GM12873 (cell line): ENCODE results near the gene ITGA1.

ENCODE experiments used
- TF ChIP-seq, protein P1 (sequence below): IDR thresholded peaks from 2 replicates; pipeline ENCODE4 v1.5.1; 2012; ENCODE audit warnings: low read depth, mild to moderate bottlenecking, moderate library complexity, low read length, control low read depth; ENCODE audit not compliant: insufficient read depth; ENCODE audit errors: missing control alignments

Gene ITGA1

DNA sequence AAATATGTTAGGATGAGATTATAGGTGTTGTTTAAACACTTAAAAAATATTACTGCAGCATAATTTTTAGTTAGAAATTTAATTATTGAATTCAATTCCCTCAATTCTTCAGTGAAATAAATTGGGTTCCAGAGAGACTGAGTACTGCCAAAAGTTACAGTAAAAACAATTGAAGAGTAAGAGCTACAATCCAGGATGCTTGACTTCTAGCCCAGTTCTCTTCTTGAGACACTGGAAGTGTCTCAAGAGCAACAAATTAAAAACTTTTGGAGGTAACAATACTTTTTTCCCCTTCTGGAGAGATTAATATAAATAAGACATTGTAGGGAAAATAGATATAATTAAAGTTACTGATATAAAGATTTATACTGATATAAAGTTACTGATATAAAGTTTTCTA lies 8.3 kb downstream of the ITGA1 start:
- TF ChIP-seq, protein P1, sequence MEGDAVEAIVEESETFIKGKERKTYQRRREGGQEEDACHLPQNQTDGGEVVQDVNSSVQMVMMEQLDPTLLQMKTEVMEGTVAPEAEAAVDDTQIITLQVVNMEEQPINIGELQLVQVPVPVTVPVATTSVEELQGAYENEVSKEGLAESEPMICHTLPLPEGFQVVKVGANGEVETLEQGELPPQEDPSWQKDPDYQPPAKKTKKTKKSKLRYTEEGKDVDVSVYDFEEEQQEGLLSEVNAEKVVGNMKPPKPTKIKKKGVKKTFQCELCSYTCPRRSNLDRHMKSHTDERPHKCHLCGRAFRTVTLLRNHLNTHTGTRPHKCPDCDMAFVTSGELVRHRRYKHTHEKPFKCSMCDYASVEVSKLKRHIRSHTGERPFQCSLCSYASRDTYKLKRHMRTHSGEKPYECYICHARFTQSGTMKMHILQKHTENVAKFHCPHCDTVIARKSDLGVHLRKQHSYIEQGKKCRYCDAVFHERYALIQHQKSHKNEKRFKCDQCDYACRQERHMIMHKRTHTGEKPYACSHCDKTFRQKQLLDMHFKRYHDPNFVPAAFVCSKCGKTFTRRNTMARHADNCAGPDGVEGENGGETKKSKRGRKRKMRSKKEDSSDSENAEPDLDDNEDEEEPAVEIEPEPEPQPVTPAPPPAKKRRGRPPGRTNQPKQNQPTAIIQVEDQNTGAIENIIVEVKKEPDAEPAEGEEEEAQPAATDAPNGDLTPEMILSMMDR, result no peak

DNA sequence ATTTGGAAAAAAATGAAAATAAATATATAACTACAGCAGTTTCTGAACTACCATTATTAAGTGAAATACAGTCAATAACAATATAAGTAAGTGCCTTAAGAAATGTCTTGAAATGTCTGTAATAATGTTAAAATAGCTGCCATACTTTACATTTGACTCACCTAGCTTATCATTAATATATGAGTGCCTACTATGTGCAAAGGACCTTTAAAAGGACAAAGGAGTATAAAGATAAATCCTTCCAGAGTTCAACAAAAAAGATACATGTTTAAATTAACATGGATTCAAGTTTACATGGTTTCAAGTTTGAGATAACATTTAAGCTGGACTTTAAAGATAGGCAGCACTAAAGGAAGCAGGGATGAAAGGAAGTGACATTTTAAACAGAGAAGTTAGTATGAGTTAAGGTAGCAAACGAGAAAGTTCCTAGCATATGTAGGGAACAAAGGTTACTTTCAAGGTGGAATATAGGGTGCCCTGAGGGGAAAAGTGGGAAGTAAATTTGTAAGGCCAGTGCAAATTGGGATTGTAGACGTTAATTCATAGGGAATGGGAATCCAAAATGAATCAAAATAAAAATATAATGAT lies 8.9 kb downstream of the ITGA1 start:
- TF ChIP-seq, protein P1, result no peak

DNA sequence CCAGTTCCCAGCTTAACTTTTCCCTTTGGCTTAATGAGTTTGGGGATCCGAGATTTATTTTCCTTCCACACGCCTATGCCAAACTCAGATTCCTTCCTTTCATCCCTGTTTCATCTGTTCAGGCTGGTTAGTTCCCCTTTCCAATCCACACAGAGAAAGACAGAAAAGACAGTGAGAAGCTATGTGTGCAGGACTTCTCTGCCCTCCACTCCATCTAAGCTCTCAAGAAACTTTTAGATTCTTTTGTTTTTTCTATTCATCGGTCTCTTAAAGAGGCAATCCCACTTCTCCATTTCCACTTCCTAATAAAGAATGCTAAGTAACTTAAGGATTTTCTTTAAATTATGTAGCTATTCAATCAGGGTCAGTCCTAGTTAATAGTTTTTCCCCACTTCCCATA lies 11.2 kb downstream of the ITGA1 start:
- TF ChIP-seq, protein P1, result no peak

DNA sequence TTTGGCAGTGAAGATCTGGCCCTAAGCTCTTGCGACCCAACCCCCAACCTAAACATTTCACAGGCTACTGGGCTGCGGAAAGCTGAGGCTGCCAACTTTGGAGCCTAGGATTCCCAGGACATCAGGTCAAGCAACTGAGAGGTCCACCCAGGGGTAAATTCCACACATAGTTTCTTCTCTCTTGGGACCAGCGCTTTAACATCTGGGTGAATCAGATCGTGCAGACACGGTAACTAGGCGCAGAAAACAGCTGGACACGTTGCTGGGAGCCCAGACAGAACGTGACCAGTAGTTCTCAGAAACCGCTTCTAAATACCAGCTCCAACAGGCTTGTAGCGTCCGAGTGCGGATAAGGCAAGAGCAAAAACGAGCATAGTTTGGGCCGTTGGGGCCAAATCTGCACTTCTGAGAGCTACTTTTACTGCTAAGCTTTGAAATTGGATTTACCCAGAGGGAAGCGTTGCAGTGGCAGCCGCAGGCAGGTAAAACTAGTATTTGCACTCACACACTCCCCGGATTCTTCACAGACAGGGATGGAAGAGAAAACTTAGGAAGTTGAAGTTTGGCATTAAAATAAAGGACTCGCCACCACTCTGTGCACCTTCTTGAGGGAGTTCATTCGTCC lies 11.8 kb downstream of the ITGA1 start:
- TF ChIP-seq, protein P1, result no peak

DNA sequence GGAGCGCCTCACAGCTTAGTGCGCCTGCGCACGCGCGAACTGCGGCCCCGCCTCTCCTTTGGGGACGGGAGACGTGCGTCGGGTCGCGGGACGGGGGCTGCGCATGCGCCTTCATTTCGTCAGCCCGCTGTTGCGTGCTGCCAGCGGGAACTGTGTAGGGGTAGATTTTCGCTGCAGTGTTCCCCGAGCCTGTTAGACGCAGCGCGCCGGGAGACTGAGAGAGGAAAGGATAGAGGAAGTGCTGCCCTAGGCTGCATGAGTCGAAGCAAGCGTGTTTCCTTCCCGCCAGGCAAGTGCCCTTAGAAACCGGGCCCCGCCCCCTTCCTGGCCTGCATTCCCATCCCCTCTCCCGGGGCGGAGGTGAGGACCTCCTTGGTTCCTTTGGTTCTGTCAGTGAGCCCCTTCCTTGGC lies 12.3 kb downstream of the ITGA1 start:
- TF ChIP-seq, protein P1, result no peak

DNA sequence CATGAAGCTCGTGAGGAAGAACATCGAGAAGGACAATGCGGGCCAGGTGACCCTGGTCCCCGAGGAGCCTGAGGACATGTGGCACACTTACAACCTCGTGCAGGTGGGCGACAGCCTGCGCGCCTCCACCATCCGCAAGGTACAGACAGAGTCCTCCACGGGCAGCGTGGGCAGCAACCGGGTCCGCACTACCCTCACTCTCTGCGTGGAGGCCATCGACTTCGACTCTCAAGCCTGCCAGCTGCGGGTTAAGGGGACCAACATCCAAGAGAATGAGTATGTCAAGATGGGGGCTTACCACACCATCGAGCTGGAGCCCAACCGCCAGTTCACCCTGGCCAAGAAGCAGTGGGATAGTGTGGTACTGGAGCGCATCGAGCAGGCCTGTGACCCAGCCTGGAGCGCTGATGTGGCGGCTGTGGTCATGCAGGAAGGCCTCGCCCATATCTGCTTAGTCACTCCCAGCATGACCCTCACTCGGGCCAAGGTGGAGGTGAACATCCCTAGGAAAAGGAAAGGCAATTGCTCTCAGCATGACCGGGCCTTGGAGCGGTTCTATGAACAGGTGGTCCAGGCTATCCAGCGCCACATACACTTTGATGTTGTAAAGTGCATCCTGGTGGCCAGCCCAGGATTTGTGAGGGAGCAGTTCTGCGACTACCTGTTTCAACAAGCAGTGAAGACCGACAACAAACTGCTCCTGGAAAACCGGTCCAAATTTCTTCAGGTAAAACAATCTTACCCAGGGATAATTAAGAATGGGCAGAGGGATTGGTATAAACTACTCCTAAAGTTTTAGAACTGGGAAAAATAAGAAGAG lies 12.9 kb downstream of the ITGA1 start:
- TF ChIP-seq, protein P1, result peak; percentile 12

DNA sequence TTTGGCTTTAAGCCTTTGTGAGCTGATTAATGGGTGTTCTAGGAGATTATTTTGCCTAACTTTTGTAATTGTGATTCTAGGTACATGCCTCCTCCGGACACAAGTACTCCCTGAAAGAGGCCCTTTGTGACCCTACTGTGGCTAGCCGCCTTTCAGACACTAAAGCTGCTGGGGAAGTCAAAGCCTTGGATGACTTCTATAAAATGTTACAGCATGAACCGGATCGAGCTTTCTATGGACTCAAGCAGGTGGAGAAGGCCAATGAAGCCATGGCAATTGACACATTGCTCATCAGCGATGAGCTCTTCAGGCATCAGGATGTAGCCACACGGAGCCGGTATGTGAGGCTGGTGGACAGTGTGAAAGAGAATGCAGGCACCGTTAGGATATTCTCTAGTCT lies 13.6 kb downstream of the ITGA1 start:
- TF ChIP-seq, protein P1, result no peak
